LNCaP clone FGC (cell line): ENCODE results near the gene LST1.

ENCODE experiments used
- DNase-seq: peaks from one replicate; pipeline ENCODE4 v3.0.0-alpha.2; 2011; ENCODE audit warnings: low read depth
- H3K4me3 ChIP-seq: 2 replicates; pipeline ENCODE4 v1.5.1; 2011; ENCODE audit warnings: mild to moderate bottlenecking, low read depth, low read length, control low read depth
- TF ChIP-seq, protein P1 (sequence below): IDR thresholded peaks from 2 replicates; pipeline ENCODE4 v1.5.1; 2012; ENCODE audit warnings: mild to moderate bottlenecking; ENCODE audit not compliant: control insufficient read depth, insufficient read depth; ENCODE audit errors: extremely low read depth

The LST1 gene

DNA sequence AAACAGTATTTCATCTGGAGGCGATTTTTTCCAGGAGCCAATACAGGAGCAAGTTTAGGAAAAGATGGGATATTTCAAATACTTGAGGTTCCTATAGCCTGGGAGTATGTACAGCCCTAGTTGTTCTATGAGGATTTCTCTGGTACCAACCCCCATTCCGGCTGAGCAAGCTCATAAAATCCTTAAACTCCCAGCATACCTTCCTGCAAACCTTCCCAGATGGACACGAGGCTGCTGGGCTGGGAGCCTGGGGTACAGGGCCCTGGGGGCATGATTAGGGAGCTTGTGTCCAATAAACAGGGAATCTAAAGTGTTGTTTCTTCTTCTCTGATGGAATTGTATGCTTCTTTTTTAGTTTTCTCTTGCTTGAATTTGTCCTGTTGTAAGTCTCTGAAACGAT is 35.9 kb downstream of the LST1 start:
- H3K4me3 ChIP-seq: peak overlapping the region; percentile 99
- DNase-seq: peak; percentile 70
- TF ChIP-seq, protein P1, sequence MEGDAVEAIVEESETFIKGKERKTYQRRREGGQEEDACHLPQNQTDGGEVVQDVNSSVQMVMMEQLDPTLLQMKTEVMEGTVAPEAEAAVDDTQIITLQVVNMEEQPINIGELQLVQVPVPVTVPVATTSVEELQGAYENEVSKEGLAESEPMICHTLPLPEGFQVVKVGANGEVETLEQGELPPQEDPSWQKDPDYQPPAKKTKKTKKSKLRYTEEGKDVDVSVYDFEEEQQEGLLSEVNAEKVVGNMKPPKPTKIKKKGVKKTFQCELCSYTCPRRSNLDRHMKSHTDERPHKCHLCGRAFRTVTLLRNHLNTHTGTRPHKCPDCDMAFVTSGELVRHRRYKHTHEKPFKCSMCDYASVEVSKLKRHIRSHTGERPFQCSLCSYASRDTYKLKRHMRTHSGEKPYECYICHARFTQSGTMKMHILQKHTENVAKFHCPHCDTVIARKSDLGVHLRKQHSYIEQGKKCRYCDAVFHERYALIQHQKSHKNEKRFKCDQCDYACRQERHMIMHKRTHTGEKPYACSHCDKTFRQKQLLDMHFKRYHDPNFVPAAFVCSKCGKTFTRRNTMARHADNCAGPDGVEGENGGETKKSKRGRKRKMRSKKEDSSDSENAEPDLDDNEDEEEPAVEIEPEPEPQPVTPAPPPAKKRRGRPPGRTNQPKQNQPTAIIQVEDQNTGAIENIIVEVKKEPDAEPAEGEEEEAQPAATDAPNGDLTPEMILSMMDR: no peak

DNA sequence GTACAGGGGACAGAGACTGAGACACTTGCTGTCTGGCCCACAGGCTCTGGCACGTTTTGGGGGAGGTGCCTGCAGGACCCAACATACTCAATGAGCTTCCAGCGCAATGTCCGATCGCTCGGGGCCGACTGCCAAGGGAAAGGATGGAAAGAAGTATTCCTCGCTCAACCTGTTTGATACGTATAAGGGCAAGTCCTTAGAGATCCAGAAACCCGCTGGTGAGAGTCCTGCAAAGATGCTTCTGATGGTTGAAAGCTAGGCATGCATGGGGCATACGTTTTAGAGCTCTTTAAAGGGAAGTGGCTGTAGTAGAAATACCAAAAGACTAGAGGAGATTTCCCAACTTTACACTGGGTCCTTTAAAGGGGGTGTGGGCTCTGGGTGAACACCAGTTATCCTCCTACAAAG is 36.6 kb downstream of the LST1 start:
- peak; percentile 86 for DNase-seq
- peak overlapping the region; percentile 99 for H3K4me3 ChIP-seq
- TF ChIP-seq, protein P1: no peak

DNA sequence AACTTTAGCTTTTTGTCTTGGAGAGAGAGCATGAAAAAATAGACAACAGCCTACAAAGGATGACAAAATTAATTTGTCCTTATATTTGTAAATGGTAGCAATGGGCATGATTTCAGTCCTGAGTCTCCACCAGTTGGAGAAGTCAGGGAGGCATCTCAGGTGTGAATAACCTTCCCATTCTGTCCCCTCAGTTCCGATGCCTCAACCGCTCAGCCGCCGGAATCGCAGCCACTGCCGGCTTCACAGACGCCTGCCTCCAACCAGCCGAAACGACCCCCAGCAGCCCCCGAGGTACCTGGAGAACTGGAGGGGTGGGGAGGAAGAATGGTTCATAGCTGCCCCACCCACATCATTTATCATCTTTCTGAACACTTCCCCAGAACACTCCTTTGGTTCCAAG is 38.0 kb downstream of the LST1 start:
- TF ChIP-seq, protein P1: no peak
- DNase-seq: no peak
- H3K4me3 ChIP-seq: no peak overlapping the region

DNA sequence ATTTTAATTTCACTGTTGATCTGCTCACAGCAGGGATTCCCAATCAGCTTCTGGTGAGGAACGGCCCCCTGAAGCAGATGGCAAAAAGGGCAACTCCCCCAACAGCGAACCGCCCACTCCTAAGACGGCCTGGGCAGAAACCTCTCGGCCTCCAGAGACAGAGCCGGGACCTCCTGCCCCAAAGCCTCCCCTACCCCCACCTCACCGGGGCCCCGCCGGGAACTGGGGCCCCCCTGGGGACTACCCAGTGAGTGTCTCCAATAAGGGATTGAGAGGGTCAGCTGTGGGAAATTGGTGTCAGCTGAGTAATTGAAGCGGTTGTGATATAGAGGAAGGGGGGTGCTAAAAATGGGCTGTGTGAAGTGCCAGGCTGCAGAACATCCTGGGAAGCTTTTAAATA is 40.9 kb downstream of the LST1 start:
- DNase-seq: no peak
- TF ChIP-seq, protein P1: no peak
- no peak overlapping the region for H3K4me3 ChIP-seq

DNA sequence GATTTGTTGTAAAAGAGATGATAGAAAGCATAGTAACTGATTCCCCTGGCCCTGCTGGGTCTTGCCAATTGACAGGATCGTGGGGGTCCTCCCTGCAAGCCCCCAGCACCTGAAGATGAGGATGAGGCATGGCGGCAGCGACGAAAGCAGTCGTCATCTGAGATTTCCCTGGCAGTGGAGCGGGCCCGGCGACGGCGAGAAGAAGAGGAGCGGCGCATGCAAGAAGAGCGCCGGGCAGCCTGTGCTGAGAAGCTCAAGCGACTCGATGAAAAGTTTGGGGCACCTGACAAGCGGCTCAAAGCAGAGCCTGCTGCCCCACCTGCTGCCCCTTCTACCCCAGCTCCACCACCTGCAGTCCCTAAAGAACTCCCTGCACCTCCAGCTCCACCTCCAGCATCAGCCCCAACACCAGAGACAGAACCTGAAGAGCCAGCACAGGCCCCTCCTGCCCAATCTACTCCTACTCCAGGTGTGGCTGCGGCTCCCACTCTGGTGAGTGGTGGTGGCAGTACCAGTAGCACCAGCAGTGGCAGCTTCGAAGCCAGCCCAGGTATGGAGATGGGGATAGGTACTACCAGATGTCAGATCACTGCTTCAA is 41.7 kb downstream of the LST1 start:
- H3K4me3 ChIP-seq: no peak overlapping the region
- no peak for DNase-seq
- TF ChIP-seq, protein P1: no peak

DNA sequence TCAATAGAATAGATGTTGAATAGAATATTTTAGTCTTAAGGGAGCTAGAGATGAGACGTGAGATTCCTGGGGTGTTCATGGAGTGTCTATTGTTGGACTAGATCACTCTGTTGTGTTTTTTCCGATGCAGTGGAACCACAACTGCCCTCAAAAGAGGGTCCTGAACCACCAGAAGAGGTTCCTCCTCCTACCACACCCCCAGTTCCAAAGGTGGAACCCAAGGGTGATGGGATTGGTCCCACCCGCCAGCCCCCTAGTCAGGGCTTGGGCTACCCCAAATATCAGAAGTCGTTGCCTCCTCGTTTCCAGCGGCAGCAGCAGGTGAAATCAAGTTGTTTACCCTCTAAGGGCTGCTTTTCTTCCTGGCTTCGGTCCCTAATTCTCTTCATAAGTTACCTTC is 42.9 kb downstream of the LST1 start:
- DNase-seq: no peak
- H3K4me3 ChIP-seq: no peak overlapping the region
- TF ChIP-seq, protein P1: no peak
